ENCODE data around the gene SLC1A3. TPM values are rescaled to one million over a fixed set of nuclear protein-coding genes. Genes with fewer than 3 reads are reported as not detected.
A peak's percentile ranks its signal among the peaks of the same experiment; 100 is the strongest.

SLC1A3 gene
- total RNA-seq, 2 donors from 2014 or later: 11.2 to 18.5 TPM

- Histone ChIP-seq H3K4me3 (no peak overlapping the region), H3K9me3 (no peaks in the 10 kb centered on the region), H3K36me3 (replicated peaks in 1 of 2; ENCODE audit: insufficient read depth in 1 of 2, low read depth in 2 of 2) (no peaks in the 10 kb centered on the region), H3K27me3 (no peaks in the 10 kb centered on the region), H3K27ac (no peak overlapping the region), H3K4me1 (no peaks in the 10 kb centered on the region)
- TF ChIP-seq POLR2A (IDR thresholded peaks at IDR 0.05) (no peak), CTCF (IDR thresholded peaks at IDR 0.05) (no peak)
- no peak for ATAC-seq
- no peak for DNase-seq
- intact Hi-C loops (cut with DNase I): no loop called here
These were observed 1.2 kb upstream of the SLC1A3 start for GRCh38 chr5:36605241-36605640.

GRCh38 chr5:36606036-36606427, 374 bp upstream of the SLC1A3 start:
- H3K27me3 ChIP-seq: no peaks in the 10 kb centered on the region
- H3K4me3 ChIP-seq: peak overlapping the region; percentile 13 to 37
- no peaks in the 10 kb centered on the region for H3K36me3 ChIP-seq (replicated peaks in 1 of 2; ENCODE audit: insufficient read depth in 1 of 2, low read depth in 2 of 2)
- WGBS, 2 donors: 3 to 4% methylated on average over 11 of the region's 11 CpGs
- peak overlapping the region in 2 of 4 donors; percentile 46 to 58 for H3K27ac ChIP-seq
- intact Hi-C loops (cut with DNase I): no loop called here
- no peaks in the 10 kb centered on the region for H3K9me3 ChIP-seq
- ATAC-seq: no peak
- no peaks in the 10 kb centered on the region for H3K4me1 ChIP-seq
- TF ChIP-seq CTCF (IDR thresholded peaks at IDR 0.05) (no peak), POLR2A (IDR thresholded peaks at IDR 0.05) (no peak)
- DNase-seq: no peak

DNA sequence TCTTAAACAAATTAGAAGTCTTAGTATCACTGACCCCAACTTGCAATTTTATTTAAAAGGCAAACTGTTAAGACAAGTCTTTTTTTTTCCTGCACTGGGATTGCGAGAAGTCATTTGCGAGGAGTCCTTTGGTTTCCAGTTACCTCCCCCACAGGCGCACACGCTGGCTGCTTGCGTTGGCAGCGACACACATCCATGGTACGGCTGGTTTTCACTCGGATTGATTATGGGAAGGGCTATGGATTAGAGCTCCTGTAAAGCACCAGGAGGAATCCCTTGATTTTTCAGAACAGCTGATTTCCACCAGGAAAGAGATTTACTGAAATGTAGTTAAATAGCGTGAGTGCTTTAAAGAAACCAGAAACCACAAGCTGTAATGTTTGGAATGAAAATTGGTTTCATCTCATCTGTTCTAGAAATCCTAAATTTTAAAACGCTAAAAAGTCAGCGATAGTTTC, 737 bp downstream of the SLC1A3 start:
- 1 to 2% methylated on average over 11 of the region's 11 CpGs for WGBS, 2 donors
- no peak for TF ChIP-seq POLR2A (IDR thresholded peaks at IDR 0.05)
- TF ChIP-seq CTCF (IDR thresholded peaks at IDR 0.05): no peak
- intact Hi-C loops (cut with DNase I): no loop called here
- peak overlapping the region in 1 of 2 donors; percentile 13 for H3K4me3 ChIP-seq
- no peaks in the 10 kb centered on the region for H3K4me1 ChIP-seq
- ATAC-seq: peak; percentile 58
- no peaks in the 10 kb centered on the region for H3K36me3 ChIP-seq (replicated peaks in 1 of 2; ENCODE audit: insufficient read depth in 1 of 2, low read depth in 2 of 2)
- peak overlapping the region in 2 of 4 donors; percentile 46 to 58 for H3K27ac ChIP-seq
- no peaks in the 10 kb centered on the region for H3K9me3 ChIP-seq
- DNase-seq: peak; percentile 17 to 45 (median 28)
- no peaks in the 10 kb centered on the region for H3K27me3 ChIP-seq

DNA sequence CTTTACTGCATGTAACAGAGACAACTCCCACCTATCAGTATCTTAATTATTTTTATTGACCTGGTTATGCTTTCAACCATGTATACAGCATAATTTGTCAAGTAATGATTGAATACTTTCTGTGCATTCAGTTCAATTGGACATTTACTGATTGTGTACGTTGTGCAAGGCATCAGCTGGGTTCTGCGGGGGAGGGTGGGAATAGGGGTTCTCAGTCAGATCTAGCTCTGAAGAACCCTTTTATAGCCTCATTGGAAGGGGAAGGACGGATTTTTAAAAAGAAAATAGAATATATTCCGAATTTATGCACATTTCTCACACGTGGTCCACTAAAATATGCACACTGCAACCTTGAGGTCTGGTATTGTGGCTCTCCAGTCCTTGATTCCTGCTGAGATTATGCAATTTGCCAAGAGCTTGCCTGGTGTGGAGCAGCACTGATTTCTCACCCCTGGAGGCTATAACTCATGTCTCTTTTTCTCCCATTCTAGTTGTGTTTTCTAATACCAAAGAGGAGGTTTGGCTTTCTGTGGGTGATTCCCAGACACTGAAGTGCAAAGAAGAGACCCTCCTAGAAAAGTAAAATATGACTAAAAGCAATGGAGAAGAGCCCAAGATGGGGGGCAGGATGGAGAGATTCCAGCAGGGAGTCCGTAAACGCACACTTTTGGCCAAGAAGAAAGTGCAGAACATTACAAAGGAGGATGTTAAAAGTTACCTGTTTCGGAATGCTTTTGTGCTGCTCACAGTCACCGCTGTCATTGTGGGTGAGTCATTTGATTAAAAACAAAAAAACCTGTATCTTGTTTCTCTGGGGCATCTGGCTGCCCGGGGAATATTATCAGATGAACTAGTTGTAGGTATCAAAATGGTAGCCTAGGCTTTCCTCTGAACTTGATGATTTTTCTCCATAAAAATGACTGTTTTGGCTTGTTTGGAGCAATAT, 1.7 kb downstream of the SLC1A3 start:
- peak overlapping the region in 1 of 4 donors; percentile 23 for H3K27ac ChIP-seq
- TF ChIP-seq CTCF (IDR thresholded peaks at IDR 0.05): no peak
- no peak for TF ChIP-seq POLR2A (IDR thresholded peaks at IDR 0.05)
- WGBS, 2 donors: 43 to 44% methylated on average over 10 of the region's 10 CpGs
- H3K4me3 ChIP-seq: no peak overlapping the region
- H3K9me3 ChIP-seq: no peaks in the 10 kb centered on the region
- no peaks in the 10 kb centered on the region for H3K27me3 ChIP-seq
- intact Hi-C loops (cut with DNase I): no loop called here
- DNase-seq (no peak), ATAC-seq (no peak)
- no peaks in the 10 kb centered on the region for H3K4me1 ChIP-seq
- H3K36me3 ChIP-seq (replicated peaks in 1 of 2; ENCODE audit: insufficient read depth in 1 of 2, low read depth in 2 of 2): no peaks in the 10 kb centered on the region

Measured in body of pancreas (tissue), 4 donors.